ENCODE results near the gene PPP1R1C. TPM values are rescaled to one million over a fixed set of nuclear protein-coding genes. Genes with fewer than 3 reads are reported as not detected.

The PPP1R1C gene
- total RNA-seq, 4 donors from 2014 or later, result 1.5 to 6.3 TPM; not detected in 2

GRCh38 chr2:182077448-182078142, 91.9 kb downstream of the PPP1R1C start:
- peak in 1 of 2 donors; percentile 39 for DNase-seq (ENCODE audit: low spot score in 2 of 2)
- intact Hi-C loops (cut with DNase I; ENCODE audit: low total_unique reads), result loop anchor here (2.0 kb wide), 1 partner anchor 335 kb away; no protein-coding TSS in a partner anchor
- TF ChIP-seq POLR2A (IDR thresholded peaks at IDR 0.05), result no peak
- TF ChIP-seq, protein P1, sequence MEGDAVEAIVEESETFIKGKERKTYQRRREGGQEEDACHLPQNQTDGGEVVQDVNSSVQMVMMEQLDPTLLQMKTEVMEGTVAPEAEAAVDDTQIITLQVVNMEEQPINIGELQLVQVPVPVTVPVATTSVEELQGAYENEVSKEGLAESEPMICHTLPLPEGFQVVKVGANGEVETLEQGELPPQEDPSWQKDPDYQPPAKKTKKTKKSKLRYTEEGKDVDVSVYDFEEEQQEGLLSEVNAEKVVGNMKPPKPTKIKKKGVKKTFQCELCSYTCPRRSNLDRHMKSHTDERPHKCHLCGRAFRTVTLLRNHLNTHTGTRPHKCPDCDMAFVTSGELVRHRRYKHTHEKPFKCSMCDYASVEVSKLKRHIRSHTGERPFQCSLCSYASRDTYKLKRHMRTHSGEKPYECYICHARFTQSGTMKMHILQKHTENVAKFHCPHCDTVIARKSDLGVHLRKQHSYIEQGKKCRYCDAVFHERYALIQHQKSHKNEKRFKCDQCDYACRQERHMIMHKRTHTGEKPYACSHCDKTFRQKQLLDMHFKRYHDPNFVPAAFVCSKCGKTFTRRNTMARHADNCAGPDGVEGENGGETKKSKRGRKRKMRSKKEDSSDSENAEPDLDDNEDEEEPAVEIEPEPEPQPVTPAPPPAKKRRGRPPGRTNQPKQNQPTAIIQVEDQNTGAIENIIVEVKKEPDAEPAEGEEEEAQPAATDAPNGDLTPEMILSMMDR (IDR thresholded peaks at IDR 0.05), result no peak
- 49 to 51% methylated on average over 11 of the region's 11 CpGs for WGBS, 2 donors
- no peak overlapping the region for H3K4me3 ChIP-seq (ENCODE audit: low read depth, poor library complexity, severe bottlenecking)

DNA sequence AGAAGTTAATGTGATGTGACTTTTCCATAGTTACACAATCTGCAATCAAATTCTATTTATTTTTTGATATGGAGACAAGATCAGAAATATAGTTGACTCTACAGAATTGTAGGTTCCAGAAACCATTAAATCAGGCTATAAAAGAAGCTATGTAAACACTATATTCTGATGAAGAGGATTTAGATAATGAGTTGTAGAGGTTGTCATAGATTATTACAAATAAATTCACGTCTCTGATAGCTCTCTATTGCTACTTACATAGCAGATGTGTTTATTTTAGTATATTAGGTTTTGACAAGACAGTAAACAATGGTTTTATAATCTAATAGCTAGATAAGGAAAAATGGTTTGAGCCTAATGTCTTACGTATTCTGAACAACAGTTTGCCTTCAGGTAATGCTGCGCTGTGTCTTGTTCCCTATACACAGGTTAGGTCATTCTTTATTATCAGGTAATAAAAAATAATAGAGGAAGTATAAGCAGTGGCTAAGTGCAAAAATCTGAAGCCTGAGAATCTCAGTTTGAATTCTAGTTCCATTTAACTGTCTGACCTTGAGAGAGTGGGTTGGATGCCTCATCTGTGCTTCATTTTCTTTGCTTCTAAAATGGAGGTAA, 93.4 kb downstream of the PPP1R1C start:
- intact Hi-C loops (cut with DNase I; ENCODE audit: low total_unique reads), result no loop called here
- WGBS, 2 donors, result 82 to 86% methylated on average over 3 of the region's 3 CpGs
- H3K4me3 ChIP-seq (ENCODE audit: low read depth, poor library complexity, severe bottlenecking), result no peak overlapping the region
- TF ChIP-seq, protein P1 (IDR thresholded peaks at IDR 0.05), result no peak
- TF ChIP-seq POLR2A (IDR thresholded peaks at IDR 0.05), result no peak
- no peak for DNase-seq (ENCODE audit: low spot score in 2 of 2)

DNA sequence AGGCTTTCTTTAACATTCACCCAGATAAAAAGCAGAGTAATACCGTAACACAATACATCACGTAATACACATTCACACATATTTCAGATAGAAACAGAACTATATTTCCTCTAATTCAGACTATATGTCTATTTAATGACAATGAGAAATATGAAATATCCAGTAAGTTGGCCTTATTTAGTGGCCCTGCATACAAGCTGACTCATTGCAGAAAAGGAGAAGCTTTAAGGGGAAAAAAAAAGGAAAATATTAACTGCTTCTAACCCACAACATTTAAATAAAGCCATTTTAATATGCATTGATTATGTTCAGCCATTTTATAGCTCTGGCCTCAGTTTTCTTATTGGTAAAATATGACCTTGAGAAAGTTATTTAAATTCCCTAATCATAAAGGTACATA, 94.8 kb downstream of the PPP1R1C start:
- 86 to 91% methylated on average over 2 of the region's 2 CpGs for WGBS, 2 donors
- H3K4me3 ChIP-seq (ENCODE audit: low read depth, poor library complexity, severe bottlenecking), result no peak overlapping the region
- intact Hi-C loops (cut with DNase I; ENCODE audit: low total_unique reads), result no loop called here
- TF ChIP-seq, protein P1 (IDR thresholded peaks at IDR 0.05), result no peak
- no peak for TF ChIP-seq POLR2A (IDR thresholded peaks at IDR 0.05)
- DNase-seq (ENCODE audit: low spot score in 2 of 2), result no peak

- WGBS, 2 donors, result 58 to 67% methylated on average over 4 of the region's 4 CpGs
- H3K4me3 ChIP-seq (ENCODE audit: low read depth, poor library complexity, severe bottlenecking), result no peak overlapping the region
- no peak for DNase-seq (ENCODE audit: low spot score in 2 of 2)
- intact Hi-C loops (cut with DNase I; ENCODE audit: low total_unique reads), result no loop called here
- TF ChIP-seq POLR2A (IDR thresholded peaks at IDR 0.05), result no peak
- TF ChIP-seq, protein P1 (IDR thresholded peaks at IDR 0.05), result no peak
These were observed 96.1 kb downstream of the PPP1R1C start for GRCh38 chr2:182081602-182082260.

- H3K4me3 ChIP-seq (ENCODE audit: low read depth, poor library complexity, severe bottlenecking), result no peak overlapping the region
- WGBS, 2 donors, result 65 to 73% methylated on average over 3 of the region's 3 CpGs
- DNase-seq (ENCODE audit: low spot score in 2 of 2), result no peak
- intact Hi-C loops (cut with DNase I; ENCODE audit: low total_unique reads), result no loop called here
- TF ChIP-seq POLR2A (IDR thresholded peaks at IDR 0.05), result no peak
- TF ChIP-seq, protein P1 (IDR thresholded peaks at IDR 0.05), result no peak
These were observed 103.1 kb downstream of the PPP1R1C start for GRCh38 chr2:182088681-182089320.
